ENCODE measurements around the gene LRRC52.

Gene LRRC52

GRCh38 chr1:165542647-165543046 lies 1.2 kb upstream of the LRRC52 start:
- no peak for TF ChIP-seq RAD21 (IDR thresholded peaks at IDR 0.05; ENCODE audit: low read depth)
- no peak for TF ChIP-seq TEAD4 (IDR thresholded peaks at IDR 0.05)
- no peak for TF ChIP-seq NFIC (IDR thresholded peaks at IDR 0.05)
- no peak for TF ChIP-seq TCF12 (IDR thresholded peaks at IDR 0.05; ENCODE audit: low read depth)
- TF ChIP-seq ZBTB7A (IDR thresholded peaks at IDR 0.05; ENCODE audit: low read depth), result no peak

- TF ChIP-seq TAF1 (IDR thresholded peaks at IDR 0.05; ENCODE audit: low read depth) (no peak), ZBTB7A (IDR thresholded peaks at IDR 0.05; ENCODE audit: low read depth) (no peak), REST (IDR thresholded peaks at IDR 0.05; ENCODE audit: low read depth) (no peak), MAX (IDR thresholded peaks at IDR 0.05) (no peak)
These were observed 1.2 kb downstream of the LRRC52 start for GRCh38 chr1:165544996-165545395.

- TF ChIP-seq ZBTB7A (IDR thresholded peaks at IDR 0.05; ENCODE audit: low read depth), result no peak
These were observed 2.2 kb downstream of the LRRC52 start for GRCh38 chr1:165545974-165546373.

- TF ChIP-seq EP300 (IDR thresholded peaks at IDR 0.05; ENCODE audit: borderline replicate concordance), result no peak
- TF ChIP-seq TEAD4 (IDR thresholded peaks at IDR 0.05), result no peak
- TF ChIP-seq RAD21 (IDR thresholded peaks at IDR 0.05; ENCODE audit: low read depth), result no peak
- no peak for TF ChIP-seq ZBTB7A (IDR thresholded peaks at IDR 0.05; ENCODE audit: low read depth)
- TF ChIP-seq EGR1 (IDR thresholded peaks at IDR 0.05), result no peak
- TF ChIP-seq FOXM1 (IDR thresholded peaks at IDR 0.05; ENCODE audit: borderline replicate concordance, low read depth), result no peak
- TF ChIP-seq NFIC (IDR thresholded peaks at IDR 0.05), result no peak
- no peak for TF ChIP-seq USF1 (IDR thresholded peaks at IDR 0.05)
- no peak for TF ChIP-seq YY1 (IDR thresholded peaks at IDR 0.05; ENCODE audit: low read depth)
- TF ChIP-seq CEBPB (IDR thresholded peaks at IDR 0.05), result no peak
- no peak for TF ChIP-seq CREB1 (IDR thresholded peaks at IDR 0.05; ENCODE audit: low read depth)
- no peak for TF ChIP-seq TCF12 (IDR thresholded peaks at IDR 0.05; ENCODE audit: low read depth)
- no peak for TF ChIP-seq TAF1 (IDR thresholded peaks at IDR 0.05; ENCODE audit: low read depth)
- TF ChIP-seq MAX (IDR thresholded peaks at IDR 0.05), result no peak
- no peak for TF ChIP-seq REST (IDR thresholded peaks at IDR 0.05; ENCODE audit: low read depth)
These were observed 6.2 kb downstream of the LRRC52 start for GRCh38 chr1:165549973-165550372.

- TF ChIP-seq CEBPB (IDR thresholded peaks at IDR 0.05), result no peak
- TF ChIP-seq MAX (IDR thresholded peaks at IDR 0.05), result no peak
- TF ChIP-seq REST (IDR thresholded peaks at IDR 0.05; ENCODE audit: low read depth), result no peak
- no peak for TF ChIP-seq YY1 (IDR thresholded peaks at IDR 0.05; ENCODE audit: low read depth)
- no peak for TF ChIP-seq CREB1 (IDR thresholded peaks at IDR 0.05; ENCODE audit: low read depth)
- TF ChIP-seq ZBTB7A (IDR thresholded peaks at IDR 0.05; ENCODE audit: low read depth), result no peak
- TF ChIP-seq TCF12 (IDR thresholded peaks at IDR 0.05; ENCODE audit: low read depth), result no peak
These were observed 7.7 kb downstream of the LRRC52 start for GRCh38 chr1:165551469-165551868.
